ENCODE measurements around the gene KCTD1.

The KCTD1 gene

GRCh38 chr18:26479065-26479680, 69.2 kb downstream of the KCTD1 start:
- DNase-seq = no peak

- no peak for DNase-seq
These were observed 70.4 kb downstream of the KCTD1 start for GRCh38 chr18:26477828-26478466.

GRCh38 chr18:26476697-26477096, 71.7 kb downstream of the KCTD1 start:
- DNase-seq = no peak

- no peak for DNase-seq
These were observed 73.8 kb downstream of the KCTD1 start for GRCh38 chr18:26474542-26474941.

GRCh38 chr18:26473672-26474071, 74.7 kb downstream of the KCTD1 start:
- DNase-seq = no peak

- DNase-seq = no peak
These were observed 76.5 kb downstream of the KCTD1 start for GRCh38 chr18:26471826-26472225.

GRCh38 chr18:26471027-26471426, 77.3 kb downstream of the KCTD1 start:
- DNase-seq = no peak

- peak; percentile 69 for DNase-seq
These were observed 78.2 kb downstream of the KCTD1 start for GRCh38 chr18:26470011-26470637.

- DNase-seq = peak; percentile 85
These were observed 79.4 kb downstream of the KCTD1 start for GRCh38 chr18:26468931-26469340.

- no peak for DNase-seq
These were observed 82.3 kb downstream of the KCTD1 start for GRCh38 chr18:26466026-26466425.

- no peak for DNase-seq
These were observed 82.9 kb downstream of the KCTD1 start for GRCh38 chr18:26465431-26465830.

GRCh38 chr18:26464128-26465011, 84.0 kb downstream of the KCTD1 start:
- DNase-seq = no peak

- DNase-seq = no peak
These were observed 86.0 kb downstream of the KCTD1 start for GRCh38 chr18:26462355-26462754.

GRCh38 chr18:26461405-26461804, 86.9 kb downstream of the KCTD1 start:
- DNase-seq = no peak

- peak; percentile 53 for DNase-seq
These were observed 87.8 kb downstream of the KCTD1 start for GRCh38 chr18:26460449-26461091.

GRCh38 chr18:26459884-26460283, 88.5 kb downstream of the KCTD1 start:
- no peak for DNase-seq

GRCh38 chr18:26459340-26459739, 89.0 kb downstream of the KCTD1 start:
- DNase-seq = no peak

- no peak for DNase-seq
These were observed 89.7 kb downstream of the KCTD1 start for GRCh38 chr18:26458526-26459232.

GRCh38 chr18:26457611-26458353, 90.6 kb downstream of the KCTD1 start:
- DNase-seq = no peak

- no peak for DNase-seq
These were observed 91.2 kb downstream of the KCTD1 start for GRCh38 chr18:26457195-26457594.

GRCh38 chr18:26456070-26456491, 92.3 kb downstream of the KCTD1 start:
- DNase-seq = no peak
